COLO668 (cell line): ENCODE data around the gene LTK.

Source experiments
- DNase-seq: peaks from one replicate; lab custom pipeline; 2025; ENCODE audit not compliant: unreplicated experiment; lab: John Stamatoyannopoulos, UW

The LTK gene

DNA sequence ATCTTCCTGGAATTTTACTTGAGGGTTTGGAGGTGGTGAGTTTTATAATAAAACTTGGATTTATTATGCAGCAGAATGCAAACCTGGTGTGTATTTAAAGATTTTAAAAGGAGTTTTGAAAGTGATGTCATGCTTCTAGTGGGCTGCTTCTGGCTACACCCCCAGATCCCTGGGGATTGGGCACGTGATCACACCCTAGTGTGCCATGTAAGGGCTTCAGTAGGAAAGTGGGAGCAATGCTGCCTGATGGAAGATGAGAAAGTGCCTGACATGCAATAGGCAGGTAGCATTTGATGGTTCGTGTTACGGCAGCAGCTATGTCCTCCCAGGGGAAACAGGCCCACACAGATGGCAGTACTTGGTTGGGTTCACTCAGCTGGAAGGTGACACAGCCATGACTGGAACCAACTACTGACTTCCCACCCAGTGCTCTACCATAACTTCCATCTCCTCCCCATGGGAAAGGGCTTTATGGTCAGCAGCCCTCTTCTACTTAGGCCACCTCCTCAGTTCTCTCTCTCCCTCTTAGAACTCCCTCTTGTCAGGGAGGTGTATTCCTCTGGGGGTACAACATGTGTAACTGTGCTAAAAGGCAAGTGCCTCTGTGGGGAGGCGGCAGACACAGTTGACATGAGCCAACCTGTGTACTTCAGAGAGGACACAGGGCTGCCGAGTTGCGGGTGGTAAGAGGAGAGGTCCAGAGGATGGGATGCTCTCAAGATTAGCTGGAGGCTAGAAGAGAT is 14.3 kb downstream of the LTK start:
- DNase-seq: no peak

- DNase-seq: no peak
Measured at GRCh38 chr15:41498657-41499056, 15.0 kb downstream of the LTK start.

GRCh38 chr15:41495736-41496599 is 17.7 kb downstream of the LTK start:
- DNase-seq: peak; percentile 82

- DNase-seq: peak; percentile 81
Measured at GRCh38 chr15:41494922-41495735, 18.5 kb downstream of the LTK start.

- peak; percentile 71 for DNase-seq
Measured at GRCh38 chr15:41494190-41494921, 19.3 kb downstream of the LTK start.

DNA sequence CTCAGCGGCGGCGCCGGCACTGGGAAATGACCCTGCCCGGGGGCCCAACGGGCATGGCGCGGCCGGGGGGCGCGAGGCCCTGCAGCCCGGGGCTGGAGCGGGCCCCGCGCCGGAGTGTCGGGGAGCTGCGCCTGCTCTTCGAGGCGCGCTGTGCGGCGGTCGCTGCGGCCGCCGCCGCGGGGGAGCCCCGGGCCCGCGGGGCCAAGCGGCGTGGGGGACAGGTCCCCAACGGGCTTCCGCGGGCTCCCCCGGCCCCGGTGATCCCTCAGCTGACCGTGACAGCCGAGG is 19.8 kb downstream of the LTK start:
- DNase-seq: no peak

DNA sequence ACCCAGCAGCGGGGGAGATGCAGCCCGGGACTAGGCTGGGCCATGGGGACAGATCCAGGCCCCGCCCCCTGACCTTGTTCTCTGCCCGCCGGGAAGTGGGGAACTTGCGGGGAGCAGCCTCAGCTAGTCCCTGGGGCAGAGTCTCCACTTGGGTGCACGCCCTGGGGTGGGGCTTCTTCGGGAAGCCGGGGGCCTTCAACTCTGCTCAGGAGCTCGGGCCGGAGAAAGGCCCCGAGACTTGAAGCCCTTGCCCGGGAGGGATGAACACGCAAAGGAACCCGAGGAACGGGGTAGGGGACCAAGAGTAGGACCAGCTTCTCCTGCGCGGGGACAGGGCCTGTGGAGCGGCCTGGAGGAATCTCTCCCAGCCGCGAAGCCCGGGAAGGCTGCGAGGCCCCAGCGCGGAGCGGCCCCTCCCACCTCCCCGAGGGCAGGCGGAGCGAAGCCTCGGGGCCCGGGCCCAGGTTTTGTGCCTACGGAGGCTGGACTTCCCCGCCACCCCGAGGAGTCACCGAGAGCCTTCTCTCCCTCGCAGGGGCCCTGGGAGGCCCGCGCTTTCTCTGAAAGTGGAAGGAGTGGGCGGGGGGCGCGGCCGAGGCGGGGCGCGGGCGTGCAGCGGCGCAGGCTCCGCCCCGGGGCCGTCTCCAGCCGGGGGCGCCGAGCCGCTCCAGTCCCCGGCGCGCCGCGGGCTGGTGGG is 20.3 kb downstream of the LTK start, which contains the start of gene ITPKA:
ITPKA (plus strand) TSS at position 670 of the 697 bp plus-strand sequence. CDS start 54 bp downstream, outside the sequence.
- DNase-seq: peak; percentile 60

- no peak for DNase-seq
Measured at GRCh38 chr15:41492597-41493204, 20.9 kb downstream of the LTK start.

DNA sequence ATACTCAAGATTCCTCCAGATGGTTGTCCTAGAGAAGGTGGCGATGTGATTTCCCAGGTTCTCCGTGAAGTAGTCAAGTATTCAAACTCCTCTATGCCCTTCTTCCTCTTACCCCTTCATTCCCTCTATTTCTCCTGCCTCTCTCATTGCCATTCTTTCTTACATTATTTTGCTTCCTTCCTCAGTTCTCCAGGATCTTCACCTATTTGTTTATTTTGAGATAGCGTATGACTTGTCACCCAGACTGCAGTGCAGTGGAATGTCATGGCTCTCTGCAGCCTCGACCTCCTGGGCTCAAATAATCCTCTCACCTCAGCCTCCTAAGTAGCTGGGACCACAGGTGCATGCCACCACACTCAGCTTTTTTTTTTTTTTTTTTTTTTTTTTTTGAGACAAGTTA is 21.7 kb downstream of the LTK start:
- DNase-seq: no peak

DNA sequence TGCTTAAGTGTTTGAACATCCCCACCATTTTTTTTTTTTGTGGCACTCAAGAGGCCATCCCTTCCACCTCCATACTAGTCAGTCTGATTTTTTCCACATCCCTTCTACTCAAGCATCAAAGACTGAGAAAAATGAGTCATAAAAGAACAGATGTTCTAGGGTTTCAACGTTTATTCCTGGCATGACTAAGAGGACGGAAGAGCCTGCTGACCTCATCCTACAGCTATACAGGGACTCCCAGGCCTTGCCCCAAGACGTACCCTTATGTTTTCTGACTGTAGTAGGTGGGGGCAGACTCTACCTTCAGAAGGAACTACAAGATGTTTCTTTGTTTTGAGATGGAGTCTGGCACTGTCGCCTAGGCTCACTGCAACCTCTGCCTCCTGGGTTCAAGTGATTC is 23.3 kb downstream of the LTK start:
- DNase-seq: no peak

- DNase-seq: no peak
Measured at GRCh38 chr15:41489641-41490040, 24.0 kb downstream of the LTK start.

DNA sequence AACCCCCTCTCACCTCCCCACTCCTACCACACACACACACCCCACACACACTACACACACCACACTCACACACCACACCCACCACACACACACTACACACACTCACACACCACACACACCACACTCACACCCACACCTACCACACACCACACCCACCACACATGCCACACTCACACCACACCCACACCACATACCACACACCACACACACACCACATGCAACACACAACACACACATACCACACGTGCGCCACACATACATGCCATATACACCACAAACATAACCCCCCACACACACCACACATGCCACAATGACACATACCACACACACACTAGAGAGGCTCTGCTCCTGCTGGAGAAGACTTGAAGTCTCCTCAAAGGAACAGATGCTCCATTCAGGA is 25.8 kb downstream of the LTK start:
- no peak for DNase-seq

DNA sequence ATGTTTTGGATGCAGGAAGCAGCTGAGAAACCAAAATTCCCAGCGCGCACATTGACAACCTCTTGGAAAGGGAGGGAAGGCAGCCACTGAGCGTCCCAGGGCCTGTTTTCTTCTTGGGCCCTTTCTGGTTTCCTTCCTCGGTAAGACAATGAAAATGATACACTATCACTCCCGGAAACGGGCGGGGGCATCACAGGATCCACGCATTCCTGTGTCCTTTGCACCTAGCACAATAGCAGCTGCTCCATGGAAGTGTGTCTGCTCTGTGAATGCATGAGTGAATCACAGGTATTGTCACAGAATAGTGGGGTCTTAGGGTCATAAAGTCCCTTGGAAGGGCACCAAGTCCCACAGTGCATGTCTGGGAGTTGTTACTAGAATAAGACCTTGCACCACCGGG is 26.2 kb downstream of the LTK start:
- DNase-seq: no peak

GRCh38 chr15:41486286-41486685 is 27.3 kb downstream of the LTK start:
- DNase-seq: no peak

DNA sequence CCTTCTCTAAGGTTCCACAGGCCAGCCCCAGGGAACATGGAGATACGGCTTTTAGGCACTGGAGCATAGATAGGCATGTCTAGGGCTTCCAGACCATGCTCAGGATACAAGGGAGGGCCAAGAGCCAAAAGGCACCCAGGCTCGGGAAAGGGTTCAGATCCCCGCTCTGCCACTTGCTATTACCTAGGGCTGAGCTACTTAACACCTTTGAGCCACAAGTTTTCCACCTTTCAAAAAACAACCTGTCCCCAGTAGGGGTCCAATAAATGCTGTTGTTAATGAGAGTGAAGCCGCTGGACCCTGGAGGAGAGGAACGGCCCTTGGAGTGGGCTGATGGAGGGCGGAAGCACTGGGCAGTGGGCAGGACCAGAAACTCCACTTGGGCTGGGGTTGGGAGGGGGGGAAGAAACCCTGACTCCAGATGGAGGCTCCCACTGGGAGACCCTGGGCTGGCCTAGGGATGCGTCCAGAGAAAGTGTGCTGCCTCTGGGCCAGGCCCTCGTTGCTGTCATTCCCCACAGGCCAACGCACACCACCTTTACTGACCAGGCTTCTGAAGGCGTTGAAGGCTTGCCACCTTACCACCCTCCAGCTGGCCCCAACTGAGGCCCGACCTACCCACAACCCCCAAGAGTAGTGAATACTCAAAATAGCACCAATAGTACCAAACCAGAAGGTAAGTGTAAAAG is 28.5 kb downstream of the LTK start:
- no peak for DNase-seq

- DNase-seq: no peak
Measured at GRCh38 chr15:41483519-41483918, 30.1 kb downstream of the LTK start.

GRCh38 chr15:41483115-41483514 is 30.5 kb downstream of the LTK start:
- no peak for DNase-seq

DNA sequence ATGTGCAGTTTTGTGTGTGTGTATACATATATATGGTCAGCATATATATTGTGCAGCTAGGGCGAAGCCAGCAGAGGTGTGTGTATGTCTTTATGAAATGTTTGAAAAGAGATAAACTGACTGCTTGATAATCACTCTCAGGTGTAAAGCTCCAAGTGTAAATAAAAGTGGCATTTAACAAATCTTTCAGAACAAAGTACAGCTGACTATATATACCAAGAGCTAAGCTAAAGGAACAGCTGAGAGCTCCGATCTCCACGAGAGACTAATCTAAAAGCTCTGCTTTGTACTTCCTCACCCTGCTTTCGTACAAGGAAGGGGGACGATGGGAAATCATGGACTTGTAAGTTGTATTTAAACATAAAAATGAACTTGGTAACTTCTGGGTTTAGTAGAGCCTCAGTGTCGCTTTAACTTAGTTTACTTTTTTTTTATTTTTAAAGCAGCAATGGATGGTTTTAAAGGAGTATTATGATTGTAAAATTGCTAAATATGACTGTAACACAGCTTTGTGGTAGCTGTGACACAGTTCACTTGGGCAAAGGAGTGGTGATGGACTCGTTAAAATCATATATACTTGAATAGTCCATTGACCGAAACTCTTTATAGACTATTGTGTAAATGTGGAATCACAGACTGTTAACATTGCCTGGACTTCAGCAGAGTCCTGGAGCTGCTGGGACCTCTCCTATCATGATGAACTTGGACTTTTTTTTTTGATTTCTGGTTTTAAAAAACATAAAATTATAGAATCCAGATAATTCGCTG is 31.3 kb downstream of the LTK start:
- DNase-seq: no peak
